Brain pericyte (primary cell): ENCODE data around the gene PCK1.

Source experiments
- DNase-seq: peaks from one replicate; pipeline ENCODE4 v3.0.0-alpha.2; 2012; ENCODE audit warnings: low read depth, low spot score

PCK1 gene

DNA sequence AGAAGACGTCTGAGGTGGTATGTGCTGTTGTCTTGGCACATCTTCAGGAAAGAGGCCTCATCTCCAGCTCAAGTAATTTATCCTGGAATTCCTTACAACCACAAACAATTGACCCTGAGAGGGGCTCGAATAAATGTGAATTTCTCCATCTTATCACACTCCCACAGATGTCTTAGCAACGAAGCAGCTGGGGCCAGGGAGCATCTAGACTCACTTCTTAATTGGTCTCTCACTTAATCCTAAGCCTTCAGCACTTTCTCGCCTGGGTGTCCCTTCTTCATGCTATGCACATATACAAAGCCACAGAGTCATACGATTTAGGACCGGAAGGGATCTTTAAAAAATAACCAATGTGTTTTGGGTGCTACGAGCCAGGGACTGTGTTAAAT, 27.1 kb downstream of the PCK1 start:
- no peak for DNase-seq

GRCh38 chr20:57588596-57588995, 27.7 kb downstream of the PCK1 start:
- no peak for DNase-seq

DNA sequence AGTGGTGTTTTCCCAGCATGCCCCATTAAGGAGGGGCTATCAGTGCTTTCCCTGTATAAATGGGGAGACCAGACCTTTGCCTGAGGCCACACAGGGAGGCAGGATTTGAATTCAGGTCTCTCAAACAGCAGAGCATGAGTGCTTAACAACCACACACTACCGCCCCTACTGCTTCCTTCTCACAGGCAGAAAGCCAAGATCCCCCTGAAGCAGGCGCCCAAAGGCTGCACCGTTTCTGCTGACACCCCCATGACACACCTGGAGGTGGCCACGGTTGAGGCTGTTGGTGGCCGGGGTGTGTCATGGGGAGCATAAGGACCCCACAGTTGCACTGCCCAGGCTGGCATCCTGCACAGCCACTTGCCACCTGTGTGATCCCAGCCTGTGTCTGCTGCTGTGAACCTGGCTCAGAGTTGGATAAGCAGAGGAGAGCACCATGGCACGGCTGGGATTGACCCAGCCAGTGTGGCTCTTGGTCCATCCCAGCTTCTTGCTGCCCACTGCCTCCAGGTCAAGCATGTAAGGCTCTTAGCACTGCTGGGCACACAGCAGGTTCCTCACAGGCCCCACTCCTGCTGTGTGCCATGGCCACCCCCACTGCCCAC, 28.3 kb downstream of the PCK1 start:
- no peak for DNase-seq

- DNase-seq: no peak
Measured at GRCh38 chr20:57589728-57590484, 29.0 kb downstream of the PCK1 start.

DNA sequence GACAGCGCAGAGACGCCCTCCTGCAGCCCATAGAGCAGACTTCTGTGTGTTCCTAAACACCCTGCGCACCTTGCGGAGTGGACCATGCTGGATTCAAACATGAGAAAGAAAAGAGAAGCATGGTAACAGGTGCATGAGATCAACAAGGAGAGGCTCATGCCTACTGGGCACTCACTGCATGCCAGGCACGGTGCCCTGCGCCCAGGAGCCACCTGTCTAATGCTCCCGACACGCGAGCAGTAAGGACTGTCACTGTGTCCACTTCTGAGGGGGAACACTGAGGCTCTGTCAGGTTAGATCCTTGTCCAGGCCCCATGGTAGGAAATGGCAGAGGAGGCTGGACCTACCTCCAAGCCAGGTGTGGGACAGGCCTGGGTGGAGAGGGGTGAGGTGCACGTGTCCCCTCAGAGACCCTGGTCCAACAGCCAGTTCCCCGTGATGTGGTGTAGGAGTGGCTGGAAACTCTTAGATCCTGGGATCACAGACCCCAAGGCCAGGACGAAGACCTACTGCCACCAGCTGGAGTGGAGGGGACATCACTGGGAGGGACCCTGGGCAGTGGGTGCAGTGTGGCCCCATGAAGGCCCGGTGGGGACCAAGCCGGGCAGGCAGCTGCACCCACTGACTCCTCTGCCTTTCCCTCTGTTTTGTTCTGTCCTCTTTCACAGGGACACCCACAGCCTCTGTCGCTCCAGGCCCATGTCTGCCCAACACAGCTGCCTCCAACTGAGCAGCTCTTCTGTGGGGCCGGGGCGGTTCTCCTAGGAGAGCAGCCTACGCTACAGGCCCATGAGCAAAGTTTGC, 29.8 kb downstream of the PCK1 start:
- no peak for DNase-seq

GRCh38 chr20:57591289-57592229, 30.6 kb downstream of the PCK1 start:
- no peak for DNase-seq

- DNase-seq: no peak
Measured at GRCh38 chr20:57592263-57593092, 31.6 kb downstream of the PCK1 start.

- DNase-seq: no peak
Measured at GRCh38 chr20:57593134-57593886, 32.4 kb downstream of the PCK1 start.

- no peak for DNase-seq
Measured at GRCh38 chr20:57594092-57594951, 33.4 kb downstream of the PCK1 start.

- DNase-seq: no peak
Measured at GRCh38 chr20:57595041-57596030, 34.4 kb downstream of the PCK1 start.

GRCh38 chr20:57596358-57596757, 35.4 kb downstream of the PCK1 start:
- DNase-seq: no peak

- DNase-seq: no peak
Measured at GRCh38 chr20:57596998-57597939, 36.4 kb downstream of the PCK1 start.

GRCh38 chr20:57598060-57598459, 37.1 kb downstream of the PCK1 start:
- no peak for DNase-seq

- no peak for DNase-seq
Measured at GRCh38 chr20:57598491-57598890, 37.6 kb downstream of the PCK1 start.

DNA sequence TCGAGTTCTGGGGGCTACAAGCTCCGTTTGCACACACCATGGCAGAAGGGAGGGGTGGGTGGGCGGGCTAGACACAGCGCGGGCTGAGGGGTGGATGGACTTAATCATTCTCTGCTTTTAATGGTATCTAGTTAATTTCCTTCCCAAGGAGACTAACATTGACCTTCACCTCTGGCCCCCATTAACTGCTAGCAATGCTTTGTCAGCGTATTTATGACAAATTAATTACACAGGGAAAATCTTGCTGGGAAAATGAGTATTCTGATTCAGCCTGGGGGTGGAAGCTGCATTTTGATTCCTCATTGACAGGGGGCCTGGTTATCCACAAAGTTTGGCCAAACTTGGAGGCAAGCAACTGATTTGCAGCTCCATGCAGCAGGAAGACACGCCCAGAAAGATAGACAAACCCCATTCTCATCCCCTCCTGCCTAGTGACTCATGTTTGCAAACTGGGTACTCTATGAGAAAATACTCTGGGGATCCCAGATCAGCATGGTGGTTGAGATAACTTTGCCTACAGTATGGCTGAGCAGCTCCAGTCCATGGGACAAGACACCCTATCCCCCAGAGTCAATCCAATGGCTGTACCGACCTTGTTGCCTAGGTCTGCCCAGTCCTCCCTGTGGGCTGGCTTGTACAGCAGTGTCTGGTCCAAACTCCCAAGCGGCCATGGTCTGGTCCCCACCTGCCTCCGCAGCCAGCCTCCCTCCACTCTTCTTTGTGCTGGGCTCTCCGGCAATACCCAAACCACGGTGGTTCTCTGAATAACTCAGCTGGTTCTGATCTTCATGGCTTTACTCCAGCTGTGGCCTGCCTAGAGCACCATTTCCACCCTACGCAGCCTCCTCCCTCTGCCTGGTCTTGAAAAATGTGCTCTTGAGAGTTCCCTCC, 39.7 kb downstream of the PCK1 start:
- no peak for DNase-seq

- DNase-seq: no peak
Measured at GRCh38 chr20:57601211-57601570, 40.3 kb downstream of the PCK1 start.
